ENCODE measurements around the gene GRAMD2B. TPM values are rescaled to one million over a fixed set of nuclear protein-coding genes. Genes with fewer than 3 reads are reported as not detected.

The GRAMD2B gene
- total and polyA plus RNA-seq, 7 donors: 1.3 to 8.0 (median 2.9) TPM

GRCh38 chr5:126488443-126489065 is 65.3 kb downstream of the GRAMD2B start:
- no peak overlapping the region for H3K27ac ChIP-seq
- ATAC-seq: no peak

GRCh38 chr5:126490167-126490940 is 67.1 kb downstream of the GRAMD2B start:
- H3K4me3 ChIP-seq: no peak overlapping the region
- H3K27ac ChIP-seq: no peak overlapping the region
- 61 to 72% (median 63%) methylated on average over 12 of the region's 12 CpGs for whole genome bisulfite sequencing, 3 donors
- ATAC-seq: no peak
- H3K9me3 ChIP-seq: no peaks in the 10 kb centered on the region
- peaks cover 0 to 35% of the 10 kb centered on the region in 2 donors for H3K36me3 ChIP-seq (ENCODE audit: insufficient read depth in 1 of 2, low read depth in 1 of 2)
- no peaks in the 10 kb centered on the region for H3K27me3 ChIP-seq (ENCODE audit: insufficient read depth in 3 of 3, low read length in 2 of 3)
- intact Hi-C loops (cut with DNase I): loop anchor here in 1 of 2 donors (5.0 kb wide), 1 partner anchor 47 kb away; no protein-coding TSS in a partner anchor
- no peaks in the 10 kb centered on the region for H3K4me1 ChIP-seq
- TF ChIP-seq CTCF (IDR thresholded peaks at IDR 0.05): no peak
- DNase-seq: no peak

More at GRCh38 chr5:126488443-126489065, 65.3 kb downstream of the GRAMD2B start:
- intact Hi-C loops (cut with DNase I): no loop called here
- Histone ChIP-seq H3K36me3 (ENCODE audit: insufficient read depth in 1 of 2, low read depth in 1 of 2) (peaks cover 3 to 42% of the 10 kb centered on the region in 2 donors), H3K4me1 (no peaks in the 10 kb centered on the region), H3K4me3 (no peak overlapping the region), H3K9me3 (no peaks in the 10 kb centered on the region), H3K27me3 (ENCODE audit: insufficient read depth in 3 of 3, low read length in 2 of 3) (no peaks in the 10 kb centered on the region)
- no peak for TF ChIP-seq CTCF (IDR thresholded peaks at IDR 0.05)
- WGBS, 3 donors: 64 to 72% (median 64%) methylated on average over 7 of the region's 7 CpGs
- DNase-seq: no peak

GRCh38 chr5:126492939-126493338 is 69.7 kb downstream of the GRAMD2B start:
- peak; percentile 27 for TF ChIP-seq CTCF (IDR thresholded peaks at IDR 0.05)
- no peak overlapping the region for H3K4me3 ChIP-seq
- no peaks in the 10 kb centered on the region for H3K9me3 ChIP-seq
- no peaks in the 10 kb centered on the region for H3K27me3 ChIP-seq (ENCODE audit: insufficient read depth in 3 of 3, low read length in 2 of 3)
- H3K27ac ChIP-seq: no peak overlapping the region
- WGBS, 3 donors: 70 to 76% (median 70%) methylated on average over 8 of the region's 8 CpGs
- peaks cover 0 to 17% of the 10 kb centered on the region in 2 donors for H3K36me3 ChIP-seq (ENCODE audit: insufficient read depth in 1 of 2, low read depth in 1 of 2)
- DNase-seq (no peak), ATAC-seq (no peak)
- no peaks in the 10 kb centered on the region for H3K4me1 ChIP-seq
- intact Hi-C loops (cut with DNase I): loop anchor here in 1 of 2 donors (5.0 kb wide), 1 partner anchor 44 kb away; no protein-coding TSS in a partner anchor

GRCh38 chr5:126494393-126494792 is 71.2 kb downstream of the GRAMD2B start:
- Histone ChIP-seq H3K27me3 (ENCODE audit: insufficient read depth in 3 of 3, low read length in 2 of 3) (no peaks in the 10 kb centered on the region), H3K9me3 (no peaks in the 10 kb centered on the region), H3K27ac (no peak overlapping the region), H3K36me3 (ENCODE audit: insufficient read depth in 1 of 2, low read depth in 1 of 2) (peaks cover 0 to 4% of the 10 kb centered on the region in 2 donors), H3K4me1 (no peaks in the 10 kb centered on the region), H3K4me3 (no peak overlapping the region)
- ATAC-seq: no peak
- intact Hi-C loops (cut with DNase I): loop anchor here in 1 of 2 donors (5.0 kb wide), 1 partner anchor 43 kb away; no protein-coding TSS in a partner anchor
- no peak for DNase-seq
- no peak for TF ChIP-seq CTCF (IDR thresholded peaks at IDR 0.05)
- 95 to 96% (median 96%) methylated on average over 3 of the region's 3 CpGs for WGBS, 3 donors

Data from psoas muscle (tissue), 8 donors.